Body of pancreas (tissue), 4 donors: ENCODE measurements around the gene PKP1.

Source experiments
- POLR2A ChIP-seq, 3 donors: fragments of 450-650 bp; IDR thresholded peaks; one replicate each; pipeline ENCODE4 v1.6.1; 2016; ENCODE audit warnings: antibody characterized with exemption in 3 of 3, mild to moderate bottlenecking in 2 of 3
- TF ChIP-seq, protein P1 (sequence below), 7 experiments: fragments of 450-650 bp in 4 of 7; fragments of 200-600 bp in 3 of 7; sonication (generic) in 3 of 7; IDR thresholded peaks; one replicate each; pipeline ENCODE4 v1.5.1; 2016 to 2019; ENCODE audit warnings: antibody characterized with exemption in 7 of 7

- TF ChIP-seq, protein P1, sequence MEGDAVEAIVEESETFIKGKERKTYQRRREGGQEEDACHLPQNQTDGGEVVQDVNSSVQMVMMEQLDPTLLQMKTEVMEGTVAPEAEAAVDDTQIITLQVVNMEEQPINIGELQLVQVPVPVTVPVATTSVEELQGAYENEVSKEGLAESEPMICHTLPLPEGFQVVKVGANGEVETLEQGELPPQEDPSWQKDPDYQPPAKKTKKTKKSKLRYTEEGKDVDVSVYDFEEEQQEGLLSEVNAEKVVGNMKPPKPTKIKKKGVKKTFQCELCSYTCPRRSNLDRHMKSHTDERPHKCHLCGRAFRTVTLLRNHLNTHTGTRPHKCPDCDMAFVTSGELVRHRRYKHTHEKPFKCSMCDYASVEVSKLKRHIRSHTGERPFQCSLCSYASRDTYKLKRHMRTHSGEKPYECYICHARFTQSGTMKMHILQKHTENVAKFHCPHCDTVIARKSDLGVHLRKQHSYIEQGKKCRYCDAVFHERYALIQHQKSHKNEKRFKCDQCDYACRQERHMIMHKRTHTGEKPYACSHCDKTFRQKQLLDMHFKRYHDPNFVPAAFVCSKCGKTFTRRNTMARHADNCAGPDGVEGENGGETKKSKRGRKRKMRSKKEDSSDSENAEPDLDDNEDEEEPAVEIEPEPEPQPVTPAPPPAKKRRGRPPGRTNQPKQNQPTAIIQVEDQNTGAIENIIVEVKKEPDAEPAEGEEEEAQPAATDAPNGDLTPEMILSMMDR (IDR thresholded peaks at IDR 0.05), result no peak
- TF ChIP-seq POLR2A (IDR thresholded peaks at IDR 0.05), result no peak
Observed at GRCh38 chr1:201371792-201372191, 88.5 kb downstream of the PKP1 start.
